ENCODE results near the gene C1QTNF9.
"Not testable (repeated sequence)": the region's sequence is repeated elsewhere in the genome, so short reads cannot be mapped to it uniquely, and the experiment has no call there.

C1QTNF9 gene

GRCh38 chr13:24284889-24285565, 24.4 kb upstream of the C1QTNF9 start:
- DNase-seq = no peak

GRCh38 chr13:24286624-24287023, 22.8 kb upstream of the C1QTNF9 start:
- DNase-seq = no peak

GRCh38 chr13:24287748-24288287, 21.6 kb upstream of the C1QTNF9 start:
- no peak for DNase-seq

GRCh38 chr13:24288870-24289269, 20.5 kb upstream of the C1QTNF9 start:
- no peak for DNase-seq

GRCh38 chr13:24290280-24290932, 19.0 kb upstream of the C1QTNF9 start:
- no peak for DNase-seq

- no peak for DNase-seq
Measured at GRCh38 chr13:24292481-24292880, 16.9 kb upstream of the C1QTNF9 start.

- DNase-seq = no peak
Measured at GRCh38 chr13:24293746-24294145, 15.6 kb upstream of the C1QTNF9 start.

- DNase-seq = no peak
Measured at GRCh38 chr13:24299488-24300114, 9.8 kb upstream of the C1QTNF9 start.

- no peak for DNase-seq
Measured at GRCh38 chr13:24301434-24301833, 7.9 kb upstream of the C1QTNF9 start.

- DNase-seq = no peak
Measured at GRCh38 chr13:24301911-24302310, 7.5 kb upstream of the C1QTNF9 start.

- DNase-seq = no peak
Measured at GRCh38 chr13:24304620-24305019, 4.8 kb upstream of the C1QTNF9 start.

GRCh38 chr13:24306632-24307031, 2.7 kb upstream of the C1QTNF9 start:
- DNase-seq = no peak

- DNase-seq = no peak
Measured at GRCh38 chr13:24307211-24308067, 1.9 kb upstream of the C1QTNF9 start.

GRCh38 chr13:24308068-24308445, 1.3 kb upstream of the C1QTNF9 start:
- DNase-seq = no peak

- no peak for DNase-seq
Measured at GRCh38 chr13:24308488-24309020, 826 bp upstream of the C1QTNF9 start.

GRCh38 chr13:24313439-24313838, 4.1 kb downstream of the C1QTNF9 start:
- no peak for DNase-seq

- DNase-seq = not testable (repeated sequence)
Measured at GRCh38 chr13:24317835-24318234, 8.5 kb downstream of the C1QTNF9 start.

GRCh38 chr13:24318878-24319277, 9.5 kb downstream of the C1QTNF9 start:
- DNase-seq = not testable (repeated sequence)

GRCh38 chr13:24319641-24320040, 10.3 kb downstream of the C1QTNF9 start:
- not testable (repeated sequence) for DNase-seq

- DNase-seq = not testable (repeated sequence)
Measured at GRCh38 chr13:24321416-24321815, 12.0 kb downstream of the C1QTNF9 start.

- DNase-seq = not testable (repeated sequence)
Measured at GRCh38 chr13:24322470-24322869, 13.1 kb downstream of the C1QTNF9 start.

- no peak for DNase-seq
Measured at GRCh38 chr13:24323036-24323738, 13.8 kb downstream of the C1QTNF9 start.
